IMR-90 (cell line): ENCODE measurements around the gene NOTCH3.

ENCODE experiments used
- BHLHE40 ChIP-seq: fragments of 150-350 bp; IDR thresholded peaks from 2 replicates; pipeline ENCODE4 v1.6.1; 2016; ENCODE audit warnings: mild to moderate bottlenecking, low read depth, low read length
- CTCF ChIP-seq: conservative IDR thresholded peaks from 2 replicates; pipeline ENCODE4 v1.5.1; 2012; ENCODE audit warnings: mild to moderate bottlenecking, low read depth, low read length, improper control_type of control experiment
- FOS ChIP-seq: fragments of 150-350 bp; IDR thresholded peaks from 2 replicates; pipeline ENCODE4 v1.6.1; 2016; ENCODE audit warnings: low read depth, low read length
- MAFK ChIP-seq: IDR thresholded peaks from 2 replicates; pipeline ENCODE4 v1.6.1; 2012; ENCODE audit warnings: low read depth, low read length, improper control_type of control experiment
- MAZ ChIP-seq: IDR thresholded peaks from 2 replicates; pipeline ENCODE4 v1.6.1; 2012; ENCODE audit warnings: low read depth, mild to moderate bottlenecking, low read length, improper control_type of control experiment, moderate library complexity, borderline replicate concordance
- MXI1 ChIP-seq: IDR thresholded peaks from 2 replicates; pipeline ENCODE4 v1.6.1; 2012; ENCODE audit warnings: low read depth, mild to moderate bottlenecking, low read length, moderate library complexity, borderline replicate concordance
- POLR2A ChIP-seq: IDR thresholded peaks from 2 replicates; pipeline ENCODE4 v1.6.1; 2012; ENCODE audit warnings: mild to moderate bottlenecking, low read depth, low read length
- RCOR1 ChIP-seq: IDR thresholded peaks from 2 replicates; pipeline ENCODE4 v1.6.1; 2012; ENCODE audit warnings: mild to moderate bottlenecking, low read length, improper control_type of control experiment; ENCODE audit not compliant: insufficient replicate concordance
- USF2 ChIP-seq: fragments of 150-350 bp; IDR thresholded peaks from 2 replicates; pipeline ENCODE4 v1.6.1; 2017; ENCODE audit warnings: mild to moderate bottlenecking, antibody characterized with exemption, low read length, low read depth

- TF ChIP-seq CTCF (no peak), POLR2A (no peak), MAFK (no peak), MAZ (no peak), BHLHE40 (no peak), RCOR1 (no peak), MXI1 (no peak), FOS (no peak), USF2 (no peak)
Measured at GRCh38 chr19:15141143-15141542, 59.7 kb downstream of the NOTCH3 start.
